H9 (cell line): ENCODE measurements around the gene TPPP2. TPM values are rescaled to one million over a fixed set of nuclear protein-coding genes. Genes with fewer than 3 reads are reported as not detected.

Source experiments
- DNase-seq: peaks from one replicate; pipeline ENCODE4 v3.0.0-alpha.2; 2017
- H2AFZ ChIP-seq: one replicate; pipeline ENCODE4 v1.6.1; 2013; ENCODE audit warnings: mild to moderate bottlenecking, low read length, control low read depth, moderate library complexity
- H2AK5ac ChIP-seq: 2 replicates; pipeline ENCODE4 v1.6.1; 2013; ENCODE audit warnings: low read length, control low read depth, mixed read lengths; ENCODE audit not compliant: insufficient read length
- H2BK120ac ChIP-seq: one replicate; pipeline ENCODE4 v1.6.1; 2013; ENCODE audit warnings: low read depth, mild to moderate bottlenecking, low read length, control low read depth, inconsistent platforms; ENCODE audit not compliant: poor library complexity, severe bottlenecking
- H2BK12ac ChIP-seq: 2 replicates; pipeline ENCODE4 v1.6.1; 2013; ENCODE audit warnings: low read length, control low read depth, mixed read lengths, low read depth; ENCODE audit not compliant: insufficient read length
- H2BK15ac ChIP-seq: 2 replicates; pipeline ENCODE4 v1.6.1; 2013; ENCODE audit warnings: low read depth, low read length, control low read depth
- H2BK20ac ChIP-seq: one replicate; pipeline ENCODE4 v1.6.1; 2013; ENCODE audit warnings: low read depth, mild to moderate bottlenecking, low read length, control low read depth, inconsistent platforms; ENCODE audit not compliant: poor library complexity, severe bottlenecking
- H2BK5ac ChIP-seq: 2 replicates; pipeline ENCODE4 v1.6.1; 2013; ENCODE audit warnings: low read length, control low read depth, mixed read lengths; ENCODE audit not compliant: insufficient read length
- H3K14ac ChIP-seq: 2 replicates; pipeline ENCODE4 v1.6.1; 2013; ENCODE audit warnings: low read length, control low read depth; ENCODE audit not compliant: insufficient read depth
- H3K18ac ChIP-seq: 2 replicates; pipeline ENCODE4 v1.6.1; 2013; ENCODE audit warnings: low read depth, mild to moderate bottlenecking, mixed read lengths, low read length, control low read depth; ENCODE audit not compliant: insufficient read length
- H3K23ac ChIP-seq: 2 replicates; pipeline ENCODE4 v1.6.1; 2013; ENCODE audit warnings: low read length, control low read depth, mixed read lengths, low read depth; ENCODE audit not compliant: insufficient read length
- H3K23me2 ChIP-seq: 2 replicates; pipeline ENCODE4 v1.6.1; 2013; ENCODE audit warnings: low read depth, mild to moderate bottlenecking, mixed read lengths, low read length, control low read depth; ENCODE audit not compliant: insufficient read length, poor library complexity, severe bottlenecking
- H3K27ac ChIP-seq: 2 replicates; pipeline ENCODE4 v1.5.1; 2013; ENCODE audit warnings: low read length, control low read depth, mixed read lengths, low read depth; ENCODE audit not compliant: insufficient read length
- H3K27me3 ChIP-seq: 2 replicates; pipeline ENCODE4 v1.6.1; 2013; ENCODE audit warnings: low read length, control low read depth, inconsistent platforms; ENCODE audit not compliant: insufficient read depth
- H3K4ac ChIP-seq: 2 replicates; pipeline ENCODE4 v1.6.1; 2013; ENCODE audit warnings: low read depth, mild to moderate bottlenecking, control low read depth, inconsistent platforms, low read length, moderate library complexity
- H3K4me1 ChIP-seq: 2 replicates; pipeline ENCODE4 v1.6.1; 2013; ENCODE audit warnings: low read length, control low read depth, inconsistent platforms; ENCODE audit not compliant: insufficient read depth
- H3K4me2 ChIP-seq: 2 replicates; pipeline ENCODE4 v1.6.1; 2013; ENCODE audit warnings: low read length, control low read depth, mixed read lengths; ENCODE audit not compliant: insufficient read length, insufficient read depth
- H3K56ac ChIP-seq: 2 replicates; pipeline ENCODE4 v1.6.1; 2013; ENCODE audit warnings: low read depth, mild to moderate bottlenecking, mixed read lengths, low read length, control low read depth; ENCODE audit not compliant: insufficient read length
- H3K79me1 ChIP-seq: 2 replicates; pipeline ENCODE4 v1.6.1; 2013; ENCODE audit warnings: low read depth, mild to moderate bottlenecking, moderate library complexity, low read length, control low read depth, inconsistent platforms; ENCODE audit not compliant: insufficient read depth, poor library complexity, severe bottlenecking
- H3K79me2 ChIP-seq: 2 replicates; pipeline ENCODE4 v1.6.1; 2013; ENCODE audit warnings: low read length, control low read depth, inconsistent platforms; ENCODE audit not compliant: insufficient read depth
- H3K9ac ChIP-seq: 2 replicates; pipeline ENCODE4 v1.6.1; 2013; ENCODE audit warnings: low read length, control low read depth, mixed read lengths; ENCODE audit not compliant: insufficient read length; ENCODE audit errors: extremely low read depth
- H3K9me3 ChIP-seq: one replicate; pipeline ENCODE4 v1.6.1; 2013; ENCODE audit warnings: low read depth, low read length, inconsistent platforms; ENCODE audit not compliant: control insufficient read depth
- H3T11ph ChIP-seq: one replicate; pipeline ENCODE4 v1.6.1; 2013; ENCODE audit warnings: mild to moderate bottlenecking, low read length, control low read depth, inconsistent platforms
- H4K20me1 ChIP-seq: one replicate; pipeline ENCODE4 v1.6.1; 2013; ENCODE audit not compliant: control insufficient read depth, insufficient read length, insufficient read depth
- H4K5ac ChIP-seq: 2 replicates; pipeline ENCODE4 v1.6.1; 2013; ENCODE audit warnings: low read depth, mild to moderate bottlenecking, mixed read lengths, low read length, control low read depth; ENCODE audit not compliant: insufficient read length
- H4K8ac ChIP-seq: replicated peaks from 2 replicates; pipeline ENCODE4 v1.6.1; 2013; ENCODE audit warnings: low read length, control low read depth, mixed read lengths, low read depth; ENCODE audit not compliant: insufficient read length
- H4K91ac ChIP-seq: 2 replicates; pipeline ENCODE4 v1.6.1; 2013; ENCODE audit warnings: low read depth, mild to moderate bottlenecking, moderate library complexity, mixed read lengths, low read length, control low read depth; ENCODE audit not compliant: insufficient read length
- H3K27ac Mint-ChIP-seq, 3 experiments: 2 replicates in 2 of 3; 3 replicates in 1 of 3; pipeline ENCODE4 v1.8.0; 2020 to 2021; ENCODE audit warnings: mixed read lengths in 3 of 3, mild to moderate bottlenecking in 1 of 3, moderate library complexity in 1 of 3
- H3K27me3 Mint-ChIP-seq: 2 replicates; pipeline ENCODE4 v1.8.0; 2021; ENCODE audit warnings: low read depth, mild to moderate bottlenecking, moderate library complexity, mixed read lengths
- H3K36me3 Mint-ChIP-seq, 3 experiments: 2 replicates in 2 of 3; 3 replicates in 1 of 3; pipeline ENCODE4 v1.8.0; 2020 to 2021; ENCODE audit warnings: low read depth in 3 of 3, mixed read lengths in 3 of 3; ENCODE audit not compliant: insufficient read depth in 1 of 3
- H3K4me1 Mint-ChIP-seq, 2 experiments: 2 replicates each; pipeline ENCODE4 v1.8.0; 2020; ENCODE audit warnings: mixed read lengths in 2 of 2
- H3K4me3 Mint-ChIP-seq, 2 experiments: 2 replicates in 1 of 2; 3 replicates in 1 of 2; pipeline ENCODE4 v1.8.0; 2020 to 2021; ENCODE audit warnings: mild to moderate bottlenecking in 2 of 2, mixed read lengths in 2 of 2, moderate library complexity in 1 of 2
- H3K9me3 Mint-ChIP-seq, 2 experiments: 2 replicates in 1 of 2; 3 replicates in 1 of 2; pipeline ENCODE4 v1.8.0; 2020; ENCODE audit warnings: mild to moderate bottlenecking in 2 of 2, mixed read lengths in 2 of 2, moderate library complexity in 1 of 2
- CTCF ChIP-seq: fragments of 200-600 bp; sonication (generic); conservative IDR thresholded peaks from 3 replicates; pipeline ENCODE4 v1.8.0; 2021; ENCODE audit warnings: antibody characterized with exemption, mild to moderate bottlenecking
- WGBS: extraction: QIAGEN DNeasy Blood & Tissue Kit; methylation state at CpG from one replicate; pipeline ENCODE4 v1.1.7; 2013; ENCODE audit warnings: missing lambda C conversion rate, low lambda C conversion rate, mixed read lengths; ENCODE audit not compliant: insufficient read length; ENCODE audit errors: extremely low coverage; 5-methylcytosine and 5-hydroxymethylcytosine counted together
- total RNA-seq: library from RNA; stranded (reverse); gene quantifications from 2 replicates; pipeline ENCODE4 v1.2.1, GENCODE V29; 2021

The TPPP2 gene
- total RNA-seq, 1 experiment from 2014 or later: not detected

DNA sequence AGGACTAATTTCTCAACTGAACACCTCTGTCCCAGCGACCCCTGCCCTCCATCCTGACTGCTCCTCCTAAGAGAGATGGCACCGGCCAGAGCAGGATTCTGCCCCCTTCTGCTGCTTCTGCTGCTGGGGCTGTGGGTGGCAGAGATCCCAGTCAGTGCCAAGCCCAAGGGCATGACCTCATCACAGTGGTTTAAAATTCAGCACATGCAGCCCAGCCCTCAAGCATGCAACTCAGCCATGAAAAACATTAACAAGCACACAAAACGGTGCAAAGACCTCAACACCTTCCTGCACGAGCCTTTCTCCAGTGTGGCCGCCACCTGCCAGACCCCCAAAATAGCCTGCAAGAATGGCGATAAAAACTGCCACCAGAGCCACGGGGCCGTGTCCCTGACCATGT, 12.9 kb downstream of the TPPP2 start:
- peaks cover 24 to 26% of the 10 kb centered on the region in 2 experiments for H3K4me1 Mint-ChIP-seq
- H3K36me3 Mint-ChIP-seq: no peaks in the 10 kb centered on the region
- no peak overlapping the region for H4K5ac ChIP-seq
- H2BK20ac ChIP-seq: no peak overlapping the region
- no peaks in the 10 kb centered on the region for H4K20me1 ChIP-seq
- no peak overlapping the region for H3T11ph ChIP-seq
- H3K4me3 Mint-ChIP-seq: no peak overlapping the region
- no peak overlapping the region for H2AK5ac ChIP-seq
- H2BK120ac ChIP-seq: no peak overlapping the region
- H3K4ac ChIP-seq: no peak overlapping the region
- no peak overlapping the region for H3K56ac ChIP-seq
- no peaks in the 10 kb centered on the region for H3K9me3 Mint-ChIP-seq
- no peak overlapping the region for H3K23ac ChIP-seq
- no peak overlapping the region for H3K4me2 ChIP-seq
- WGBS: no CpG with 5 or more reads among the region's 8 CpGs
- H3K23me2 ChIP-seq: no peaks in the 10 kb centered on the region
- no peak overlapping the region for H3K27ac Mint-ChIP-seq
- no peak overlapping the region for H4K91ac ChIP-seq
- no peak overlapping the region for H4K8ac ChIP-seq
- H3K79me2 ChIP-seq: no peaks in the 10 kb centered on the region
- H2AFZ ChIP-seq: no peak overlapping the region
- H2BK15ac ChIP-seq: no peak overlapping the region
- H3K27ac ChIP-seq: no peak overlapping the region
- DNase-seq: no peak
- no peak overlapping the region for H2BK5ac ChIP-seq
- no peaks in the 10 kb centered on the region for H3K9me3 ChIP-seq
- H3K14ac ChIP-seq: no peak overlapping the region
- peaks cover 5% of the 10 kb centered on the region for H3K4me1 ChIP-seq
- no peak overlapping the region for H2BK12ac ChIP-seq
- H3K27me3 Mint-ChIP-seq: peaks cover 28% of the 10 kb centered on the region
- H3K79me1 ChIP-seq: no peaks in the 10 kb centered on the region
- no peak for TF ChIP-seq CTCF
- no peak overlapping the region for H3K9ac ChIP-seq
- H3K27me3 ChIP-seq: no peaks in the 10 kb centered on the region
- no peak overlapping the region for H3K18ac ChIP-seq
